Smooth muscle cell (in vitro differentiated cells): ENCODE data around the gene HAS3. TPM values are rescaled to one million over a fixed set of nuclear protein-coding genes. Genes with fewer than 3 reads are reported as not detected.
"Not testable (repeated sequence)": the region's sequence is repeated elsewhere in the genome, so short reads cannot be mapped to it uniquely, and the experiment has no call there.

Experiments used
- DNase-seq: peaks from one replicate; lab custom pipeline; 2025; ENCODE audit not compliant: unreplicated experiment; lab: John Stamatoyannopoulos, UW
- H2AFZ ChIP-seq: fragments of 200-600 bp; sonication (generic); 2 replicates; pipeline ENCODE4 v1.6.0; 2016; ENCODE audit warnings: antibody characterized with exemption, low read depth, mild to moderate bottlenecking
- H3F3A ChIP-seq: fragments of 200-600 bp; sonication (generic); 2 replicates; pipeline ENCODE4 v1.6.0; 2017; ENCODE audit warnings: antibody characterized with exemption, low read depth
- H3K27ac ChIP-seq: fragments of 200-600 bp; sonication (generic); 2 replicates; pipeline ENCODE4 v1.5.1; 2016; ENCODE audit warnings: low read depth, mild to moderate bottlenecking
- H3K27me3 ChIP-seq: fragments of 200-600 bp; sonication (generic); 2 replicates; pipeline ENCODE4 v1.6.1; 2016; ENCODE audit warnings: low read depth, mild to moderate bottlenecking
- H3K36me3 ChIP-seq: fragments of 200-600 bp; sonication (generic); 2 replicates; pipeline ENCODE4 v1.5.1; 2016; ENCODE audit warnings: low read depth
- H3K4me1 ChIP-seq: fragments of 200-600 bp; sonication (generic); 2 replicates; pipeline ENCODE4 v1.5.1; 2016; ENCODE audit warnings: low read depth
- H3K4me2 ChIP-seq: fragments of 200-600 bp; sonication (generic); 2 replicates; pipeline ENCODE4 v1.6.0; 2016; ENCODE audit warnings: mild to moderate bottlenecking
- H3K4me3 ChIP-seq: fragments of 200-600 bp; sonication (generic); 2 replicates; pipeline ENCODE4 v1.5.1; 2016; ENCODE audit warnings: mild to moderate bottlenecking
- H3K79me2 ChIP-seq: fragments of 200-600 bp; sonication (generic); 2 replicates; pipeline ENCODE4 v1.6.0; 2016; ENCODE audit warnings: low read depth, mild to moderate bottlenecking
- H3K9ac ChIP-seq: fragments of 200-600 bp; sonication (generic); 2 replicates; pipeline ENCODE4 v1.6.0; 2016; ENCODE audit warnings: low read depth
- H3K9me3 ChIP-seq: fragments of 200-600 bp; sonication (generic); replicated peaks from 2 replicates; pipeline ENCODE4 v1.5.1; 2016; ENCODE audit warnings: low read depth
- H4K20me1 ChIP-seq: fragments of 200-600 bp; sonication (generic); 2 replicates; pipeline ENCODE4 v1.6.0; 2016; ENCODE audit warnings: low read depth
- WGBS: methylation state at CpG from one replicate; pipeline ENCODE4 v1.1.7; 2016; ENCODE audit warnings: low lambda C conversion rate; 5-methylcytosine and 5-hydroxymethylcytosine counted together
- polyA plus RNA-seq: library from polyadenylated mRNA; unstranded; fragments of >200 nt; fragmentation: Nextera tagmentation; extraction: Ambion mirVana; gene quantifications from 2 replicates; pipeline ENCODE4 v1.2.1, GENCODE V29; 2016
- total RNA-seq: library from RNA; depleted of rRNA; stranded (reverse); fragments of >200 nt; gene quantifications from 2 replicates; pipeline ENCODE4 v1.2.3, GENCODE V29; 2014
- TF ChIP-seq, protein P1 (sequence below): fragments of 200-600 bp; sonication (generic); IDR thresholded peaks from 2 replicates; pipeline ENCODE4 v1.5.1; 2017; ENCODE audit warnings: borderline replicate concordance, mild to moderate bottlenecking, antibody characterized with exemption; ENCODE audit not compliant: insufficient read depth, poor library complexity, severe bottlenecking

The HAS3 gene
- total and polyA plus RNA-seq, 2 experiments from 2014 or later = 0.39 to 2.7 TPM

- 90% methylated on average over 11 of the region's 11 CpGs for whole genome bisulfite sequencing
- DNase-seq = no peak
- no peak overlapping the region for H2AFZ ChIP-seq
- H3K9ac ChIP-seq = no peak overlapping the region
- TF ChIP-seq, protein P1, sequence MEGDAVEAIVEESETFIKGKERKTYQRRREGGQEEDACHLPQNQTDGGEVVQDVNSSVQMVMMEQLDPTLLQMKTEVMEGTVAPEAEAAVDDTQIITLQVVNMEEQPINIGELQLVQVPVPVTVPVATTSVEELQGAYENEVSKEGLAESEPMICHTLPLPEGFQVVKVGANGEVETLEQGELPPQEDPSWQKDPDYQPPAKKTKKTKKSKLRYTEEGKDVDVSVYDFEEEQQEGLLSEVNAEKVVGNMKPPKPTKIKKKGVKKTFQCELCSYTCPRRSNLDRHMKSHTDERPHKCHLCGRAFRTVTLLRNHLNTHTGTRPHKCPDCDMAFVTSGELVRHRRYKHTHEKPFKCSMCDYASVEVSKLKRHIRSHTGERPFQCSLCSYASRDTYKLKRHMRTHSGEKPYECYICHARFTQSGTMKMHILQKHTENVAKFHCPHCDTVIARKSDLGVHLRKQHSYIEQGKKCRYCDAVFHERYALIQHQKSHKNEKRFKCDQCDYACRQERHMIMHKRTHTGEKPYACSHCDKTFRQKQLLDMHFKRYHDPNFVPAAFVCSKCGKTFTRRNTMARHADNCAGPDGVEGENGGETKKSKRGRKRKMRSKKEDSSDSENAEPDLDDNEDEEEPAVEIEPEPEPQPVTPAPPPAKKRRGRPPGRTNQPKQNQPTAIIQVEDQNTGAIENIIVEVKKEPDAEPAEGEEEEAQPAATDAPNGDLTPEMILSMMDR = no peak
- no peaks in the 10 kb centered on the region for H4K20me1 ChIP-seq
- H3K4me1 ChIP-seq = no peaks in the 10 kb centered on the region
- H3K27ac ChIP-seq = no peak overlapping the region
- no peak overlapping the region for H3K4me2 ChIP-seq
- H3F3A ChIP-seq = no peaks in the 10 kb centered on the region
- no peaks in the 10 kb centered on the region for H3K27me3 ChIP-seq
- H3K79me2 ChIP-seq = no peaks in the 10 kb centered on the region
- H3K9me3 ChIP-seq = no peaks in the 10 kb centered on the region
- no peak overlapping the region for H3K4me3 ChIP-seq
- H3K36me3 ChIP-seq = no peaks in the 10 kb centered on the region
Measured at GRCh38 chr16:69057400-69058378, 47.8 kb upstream of the HAS3 start.

- not testable (repeated sequence) for H4K20me1 ChIP-seq, H2AFZ ChIP-seq, H3K27ac ChIP-seq, H3K9me3 ChIP-seq, H3K79me2 ChIP-seq, H3K9ac ChIP-seq, H3K36me3 ChIP-seq, H3K27me3 ChIP-seq, DNase-seq, H3K4me3 ChIP-seq, H3K4me2 ChIP-seq, H3F3A ChIP-seq
- peaks cover 17% of the 10 kb centered on the region for H3K4me1 ChIP-seq
- WGBS = 94% methylated on average over 6 of the region's 8 CpGs
Measured at GRCh38 chr16:69063491-69063890, 42.0 kb upstream of the HAS3 start.

DNA sequence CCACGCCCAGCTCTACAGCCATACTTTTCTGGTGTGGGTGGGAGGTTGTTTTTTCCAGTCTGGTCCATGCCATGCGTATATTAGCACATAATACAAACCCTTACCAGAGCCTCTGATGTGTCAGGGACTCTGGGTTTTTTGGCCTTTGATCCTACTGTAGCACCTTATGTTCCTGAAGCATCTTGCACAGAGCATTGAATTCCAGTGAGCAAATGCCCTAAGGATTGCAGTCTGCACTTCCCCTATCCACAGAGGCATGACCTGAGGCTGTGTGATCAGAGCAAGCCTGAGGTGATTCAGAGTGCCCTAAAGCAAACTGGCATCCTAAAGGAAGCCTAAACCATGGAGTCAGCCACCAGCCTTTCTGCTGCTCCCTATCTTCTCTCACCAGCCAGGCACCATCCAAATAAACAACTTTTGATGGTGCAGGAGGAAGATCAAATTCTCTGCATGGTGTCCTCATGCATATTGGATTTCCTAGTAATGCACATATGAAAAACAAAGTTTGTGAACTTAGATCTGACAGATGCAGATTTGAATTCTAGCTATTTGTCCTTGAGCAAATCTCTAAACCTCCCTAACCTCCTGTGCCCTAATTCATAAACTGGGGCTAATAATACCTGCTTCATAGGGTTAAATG, 41.2 kb upstream of the HAS3 start:
- 47% methylated on average over 2 of the region's 2 CpGs for WGBS
- Histone ChIP-seq H3K27ac (no peak overlapping the region), H3K4me2 (no peak overlapping the region), H4K20me1 (no peaks in the 10 kb centered on the region), H3K4me3 (no peak overlapping the region), H3F3A (no peaks in the 10 kb centered on the region), H3K27me3 (no peaks in the 10 kb centered on the region), H3K79me2 (no peaks in the 10 kb centered on the region), H3K36me3 (no peaks in the 10 kb centered on the region), H2AFZ (no peak overlapping the region), H3K9me3 (no peaks in the 10 kb centered on the region), H3K4me1 (peaks cover 17% of the 10 kb centered on the region), H3K9ac (no peak overlapping the region)
- TF ChIP-seq, protein P1 = no peak
- no peak for DNase-seq

- WGBS = 31% methylated on average over 6 of the region's 6 CpGs
Measured at GRCh38 chr16:69064764-69065313, 40.6 kb upstream of the HAS3 start.

More at GRCh38 chr16:69064764-69065313, 40.6 kb upstream of the HAS3 start:
- no peak for DNase-seq
- H3K9ac ChIP-seq = no peak overlapping the region
- no peaks in the 10 kb centered on the region for H3K9me3 ChIP-seq
- no peaks in the 10 kb centered on the region for H3K79me2 ChIP-seq
- H3F3A ChIP-seq = no peaks in the 10 kb centered on the region
- no peaks in the 10 kb centered on the region for H4K20me1 ChIP-seq
- no peak overlapping the region for H3K4me3 ChIP-seq
- no peak overlapping the region for H2AFZ ChIP-seq
- TF ChIP-seq, protein P1 = no peak
- H3K27me3 ChIP-seq = no peaks in the 10 kb centered on the region
- peaks cover 17% of the 10 kb centered on the region for H3K4me1 ChIP-seq
- H3K4me2 ChIP-seq = peak overlapping the region; percentile 25
- no peak overlapping the region for H3K27ac ChIP-seq
- no peaks in the 10 kb centered on the region for H3K36me3 ChIP-seq
